Hepatocyte (in vitro differentiated cells): ENCODE measurements around the gene ZC3H13. TPM values are rescaled to one million over a fixed set of nuclear protein-coding genes. Genes with fewer than 3 reads are reported as not detected.

Source experiments
- DNase-seq: peaks from one replicate; pipeline ENCODE4 v3.0.0-alpha.2; 2016; ENCODE audit warnings: low spot score
- H2AFZ ChIP-seq: fragments of 200-600 bp; sonication (generic); 2 replicates; pipeline ENCODE4 v1.6.0; 2016; ENCODE audit warnings: antibody characterized with exemption, mild to moderate bottlenecking
- H3K27ac ChIP-seq: fragments of 200-600 bp; sonication (generic); 2 replicates; pipeline ENCODE4 v1.5.1; 2016; ENCODE audit warnings: mild to moderate bottlenecking
- H3K27me3 ChIP-seq: fragments of 200-600 bp; sonication (generic); 2 replicates; pipeline ENCODE4 v1.6.1; 2016
- H3K36me3 ChIP-seq: fragments of 200-600 bp; sonication (generic); replicated peaks from 2 replicates; pipeline ENCODE4 v1.5.1; 2016; ENCODE audit warnings: low read depth; ENCODE audit not compliant: insufficient read depth
- H3K4me1 ChIP-seq: fragments of 200-600 bp; sonication (generic); 2 replicates; pipeline ENCODE4 v1.5.1; 2016; ENCODE audit warnings: mild to moderate bottlenecking, moderate library complexity; ENCODE audit not compliant: insufficient read depth
- H3K4me2 ChIP-seq: fragments of 200-600 bp; sonication (generic); 2 replicates; pipeline ENCODE4 v1.6.0; 2016
- H3K4me3 ChIP-seq: fragments of 200-600 bp; sonication (generic); 2 replicates; pipeline ENCODE4 v1.5.1; 2016; ENCODE audit warnings: mild to moderate bottlenecking
- H3K79me2 ChIP-seq: fragments of 200-600 bp; sonication (generic); 2 replicates; pipeline ENCODE4 v1.6.0; 2017; ENCODE audit warnings: mild to moderate bottlenecking
- H3K9me2 ChIP-seq: fragments of 200-600 bp; sonication (generic); replicated peaks from 2 replicates; pipeline ENCODE4 v1.6.0; 2017; ENCODE audit warnings: mild to moderate bottlenecking; ENCODE audit not compliant: insufficient read depth
- H3K9me3 ChIP-seq: fragments of 200-600 bp; sonication (generic); 2 replicates; pipeline ENCODE4 v1.5.1; 2016; ENCODE audit warnings: low read depth, mild to moderate bottlenecking
- H4K20me1 ChIP-seq: fragments of 200-600 bp; sonication (generic); 2 replicates; pipeline ENCODE4 v1.6.0; 2016; ENCODE audit warnings: mild to moderate bottlenecking; ENCODE audit not compliant: insufficient read depth, poor library complexity, severe bottlenecking
- CTCF ChIP-seq: fragments of 200-600 bp; sonication (generic); IDR thresholded peaks from 2 replicates; pipeline ENCODE4 v1.5.1; 2016; ENCODE audit warnings: antibody characterized with exemption, mild to moderate bottlenecking; ENCODE audit not compliant: poor library complexity
- EZH2 ChIP-seq: fragments of 200-600 bp; sonication (generic); IDR thresholded peaks from 2 replicates; pipeline ENCODE4 v1.6.1; 2016; ENCODE audit warnings: antibody characterized with exemption, mild to moderate bottlenecking, borderline replicate concordance
- EZH2phosphoT487 ChIP-seq: fragments of 200-600 bp; sonication (generic); IDR thresholded peaks from one replicate; pipeline ENCODE4 v1.6.1; 2018; ENCODE audit warnings: antibody characterized with exemption, mild to moderate bottlenecking, low read depth, moderate library complexity; ENCODE audit not compliant: unreplicated experiment, severe bottlenecking
- WGBS: methylation state at CpG from one replicate; pipeline ENCODE4 v1.1.6; 2016; ENCODE audit warnings: low lambda C conversion rate; ENCODE audit errors: missing lambda C conversion rate; 5-methylcytosine and 5-hydroxymethylcytosine counted together
- polyA plus RNA-seq: library from polyadenylated mRNA; unstranded; fragments of >200 nt; fragmentation: Nextera tagmentation; extraction: Ambion mirVana; gene quantifications from 2 replicates; pipeline ENCODE4 v1.2.1, GENCODE V29; 2016
- total RNA-seq: library from RNA; depleted of rRNA; stranded (reverse); fragments of >200 nt; gene quantifications from 2 replicates; pipeline ENCODE4 v1.2.3, GENCODE V29; 2014

The ZC3H13 gene
- total and polyA plus RNA-seq, 2 experiments from 2014 or later = 15.2 to 45.2 TPM

DNA sequence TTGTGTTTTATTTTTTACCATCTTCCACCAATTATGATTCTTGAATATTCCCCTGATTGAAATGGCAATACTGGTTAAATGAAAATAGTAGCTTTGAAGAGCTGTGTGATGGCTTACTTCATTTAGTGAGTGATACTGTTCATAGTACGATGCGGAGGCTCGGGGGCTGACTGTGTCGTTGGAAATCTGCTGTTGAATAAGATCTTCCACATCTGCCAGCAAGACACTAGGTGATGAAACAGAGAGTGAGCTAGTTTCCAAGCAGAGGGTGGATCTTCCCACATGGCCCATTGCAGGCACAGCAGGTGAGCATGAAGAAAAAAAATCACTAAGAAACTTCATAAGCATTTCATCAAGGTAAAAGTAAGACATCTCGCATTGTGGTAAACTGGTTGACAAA, 29.8 kb upstream of the ZC3H13 start:
- Histone ChIP-seq H3K4me3 (no peak overlapping the region), H3K9me2 (no peaks in the 10 kb centered on the region), H3K9me3 (no peaks in the 10 kb centered on the region), H4K20me1 (no peaks in the 10 kb centered on the region), H3K27ac (no peak overlapping the region), H3K79me2 (no peaks in the 10 kb centered on the region), H3K27me3 (no peaks in the 10 kb centered on the region), H3K36me3 (no peaks in the 10 kb centered on the region), H3K4me1 (no peaks in the 10 kb centered on the region), H3K4me2 (no peak overlapping the region), H2AFZ (no peak overlapping the region)
- 96% methylated on average over 5 of the region's 5 CpGs for WGBS
- no peak for DNase-seq
- TF ChIP-seq EZH2 (no peak), EZH2phosphoT487 (no peak), CTCF (no peak)

DNA sequence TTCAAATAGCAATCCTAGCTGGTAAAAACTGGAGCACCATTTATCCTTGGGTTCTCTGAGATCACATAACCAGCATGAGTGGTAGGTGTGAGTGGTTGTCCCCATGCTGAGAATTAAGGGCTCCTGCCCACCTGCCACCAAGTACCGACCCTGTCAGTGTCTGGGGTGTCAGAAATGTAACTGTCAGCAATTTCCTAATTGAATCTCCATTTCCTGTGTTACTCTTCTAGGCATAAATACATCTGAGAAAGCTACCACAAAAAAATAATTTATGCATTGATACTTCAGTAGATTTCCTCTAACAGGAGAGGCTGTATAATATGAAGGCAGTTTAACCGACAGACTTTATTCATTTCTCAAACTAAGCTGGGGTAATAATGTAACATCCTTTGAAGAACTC, 27.2 kb upstream of the ZC3H13 start:
- Histone ChIP-seq H3K9me2 (no peaks in the 10 kb centered on the region), H3K4me1 (no peaks in the 10 kb centered on the region), H3K79me2 (no peaks in the 10 kb centered on the region), H3K4me3 (no peak overlapping the region), H3K27me3 (no peaks in the 10 kb centered on the region), H2AFZ (no peak overlapping the region), H4K20me1 (no peaks in the 10 kb centered on the region), H3K27ac (no peak overlapping the region), H3K36me3 (no peaks in the 10 kb centered on the region), H3K4me2 (no peak overlapping the region), H3K9me3 (no peaks in the 10 kb centered on the region)
- no peak for TF ChIP-seq EZH2phosphoT487
- TF ChIP-seq EZH2 = no peak
- TF ChIP-seq CTCF = no peak
- WGBS = 88% methylated on average over 2 of the region's 2 CpGs
- DNase-seq = no peak

GRCh38 chr13:46077265-46077664, 24.7 kb upstream of the ZC3H13 start:
- WGBS = 92% methylated on average over 1 of the region's 1 CpG
- Histone ChIP-seq H3K4me2 (no peak overlapping the region), H3K4me1 (no peaks in the 10 kb centered on the region), H3K4me3 (no peak overlapping the region), H3K27ac (no peak overlapping the region), H3K79me2 (no peaks in the 10 kb centered on the region), H3K27me3 (no peaks in the 10 kb centered on the region), H3K9me2 (no peaks in the 10 kb centered on the region), H3K36me3 (no peaks in the 10 kb centered on the region), H4K20me1 (no peaks in the 10 kb centered on the region), H2AFZ (no peak overlapping the region), H3K9me3 (no peaks in the 10 kb centered on the region)
- DNase-seq = no peak
- no peak for TF ChIP-seq EZH2
- TF ChIP-seq CTCF = no peak
- no peak for TF ChIP-seq EZH2phosphoT487

- H3K27me3 ChIP-seq = no peaks in the 10 kb centered on the region
- H2AFZ ChIP-seq = no peak overlapping the region
- TF ChIP-seq EZH2 (no peak), EZH2phosphoT487 (no peak), CTCF (no peak)
- H3K79me2 ChIP-seq = no peaks in the 10 kb centered on the region
- H3K9me3 ChIP-seq = no peaks in the 10 kb centered on the region
- H3K9me2 ChIP-seq = no peaks in the 10 kb centered on the region
- 85% methylated on average over 3 of the region's 3 CpGs for WGBS
- no peaks in the 10 kb centered on the region for H3K36me3 ChIP-seq
- no peak overlapping the region for H3K4me2 ChIP-seq
- H4K20me1 ChIP-seq = no peaks in the 10 kb centered on the region
- no peaks in the 10 kb centered on the region for H3K4me1 ChIP-seq
- H3K4me3 ChIP-seq = no peak overlapping the region
- no peak for DNase-seq
- H3K27ac ChIP-seq = no peak overlapping the region
Measured at GRCh38 chr13:46076827-46077226, 24.3 kb upstream of the ZC3H13 start.
